HG03439 (cell line): ENCODE results near the gene HLA-DOA.

Experiments used
- ATAC-seq: cut with Tn5 transposase; IDR thresholded peaks from one replicate; pipeline ENCODE4 v1.9.1; 2021; ENCODE audit warnings: mild to moderate bottlenecking, moderate library complexity; ENCODE audit not compliant: unreplicated experiment

HLA-DOA gene

GRCh38 chr6:32967151-32968091 lies 42.0 kb downstream of the HLA-DOA start:
- ATAC-seq = no peak

- ATAC-seq = no peak
Measured at GRCh38 chr6:32964776-32965175, 44.6 kb downstream of the HLA-DOA start.

GRCh38 chr6:32963866-32964265 lies 45.5 kb downstream of the HLA-DOA start:
- ATAC-seq = no peak

- ATAC-seq = no peak
Measured at GRCh38 chr6:32962213-32962826, 47.1 kb downstream of the HLA-DOA start.

- ATAC-seq = no peak
Measured at GRCh38 chr6:32960563-32960962, 48.8 kb downstream of the HLA-DOA start.

- ATAC-seq = no peak
Measured at GRCh38 chr6:32956176-32956575, 53.2 kb downstream of the HLA-DOA start.

GRCh38 chr6:32954986-32955802 lies 54.2 kb downstream of the HLA-DOA start:
- ATAC-seq = no peak

- no peak for ATAC-seq
Measured at GRCh38 chr6:32954267-32954666, 55.1 kb downstream of the HLA-DOA start.
